Endothelial cell of umbilical vein (primary cell): ENCODE data around the gene GPD2. TPM values are rescaled to one million over a fixed set of nuclear protein-coding genes. Genes with fewer than 3 reads are reported as not detected.

Source experiments
- BruUV-seq: library from RNA; stranded (reverse); fragments of 400-500 nt; replicated peaks from 2 replicates; lab custom pipeline; 2021; lab: Mats Ljungman, UMichigan
- CTCF ChIA-PET: fragments of 300-600, 350-600 bp; sonication (Branson Sonifier 250); formaldehyde crosslinking; loops from one replicate; lab custom pipeline; 2021; ENCODE audit warnings: antibody characterized with exemption, inconsistent platforms; lab: Charles Lee
- POLR2A ChIA-PET: fragments of 300-600, 350-600 bp; sonication (Branson Sonifier 250); formaldehyde crosslinking; loops from one replicate; lab custom pipeline; 2021; ENCODE audit warnings: antibody characterized with exemption, inconsistent platforms; lab: Charles Lee
- DNase-seq: peaks from one replicate; pipeline ENCODE4 v3.0.0-alpha.2; 2011; ENCODE audit warnings: low read depth, low spot score
- FAIRE-seq: peaks from 2 replicates; lab custom pipeline; 2011; peaks lifted over from hg19 to GRCh38; lab: Jason Lieb, UNC
- H2AFZ ChIP-seq: 2 replicates; pipeline ENCODE4 v1.6.0; 2012; ENCODE audit warnings: low read depth, low read length, control low read depth, inconsistent platforms
- H3K27ac ChIP-seq: 2 replicates; pipeline ENCODE4 v1.5.1; 2011; ENCODE audit warnings: low read depth, mild to moderate bottlenecking, control low read depth, low read length, moderate library complexity; ENCODE audit not compliant: insufficient read depth
- H3K27me3 ChIP-seq, 2 experiments: 2 replicates each; pipeline versions ENCODE4 v1.6.0 to v1.6.1; 2011; ENCODE audit warnings: low read length in 2 of 2, mixed read lengths in 1 of 2; ENCODE audit not compliant: control insufficient read depth in 2 of 2, insufficient read depth in 2 of 2
- H3K36me3 ChIP-seq, 2 experiments: 2 replicates in 1 of 2; 3 replicates in 1 of 2; pipeline ENCODE4 v1.5.1; 2011; ENCODE audit warnings: low read length in 2 of 2, mild to moderate bottlenecking in 1 of 2, moderate library complexity in 1 of 2; ENCODE audit not compliant: control insufficient read depth in 2 of 2, insufficient read depth in 2 of 2; ENCODE audit errors: extremely low read depth in 1 of 2
- H3K4me1 ChIP-seq: 3 replicates; pipeline ENCODE4 v1.5.1; 2011; ENCODE audit warnings: mild to moderate bottlenecking, low read length; ENCODE audit not compliant: control insufficient read depth, insufficient read depth; ENCODE audit errors: extremely low read depth
- H3K4me2 ChIP-seq: 2 replicates; pipeline ENCODE4 v1.6.1; 2011; ENCODE audit warnings: low read length, control low read depth, mixed read lengths; ENCODE audit not compliant: insufficient read depth
- H3K4me3 ChIP-seq, 3 experiments: fragments of 200-600 bp in 1 of 3; sonication (generic), shearing (Covaris generic) in 1 of 3; replicated peaks in 1 of 3; 2 replicates each; pipeline ENCODE4 v1.5.1; 2011 to 2016; ENCODE audit warnings: control low read depth in 3 of 3, low read length in 3 of 3, mild to moderate bottlenecking in 2 of 3, inconsistent platforms in 1 of 3, low read depth in 1 of 3, moderate library complexity in 1 of 3; ENCODE audit not compliant: insufficient read depth in 1 of 3
- H3K79me2 ChIP-seq: 2 replicates; pipeline ENCODE4 v1.6.0; 2012; ENCODE audit warnings: low read length, inconsistent platforms; ENCODE audit not compliant: control insufficient read depth, insufficient read depth
- H3K9ac ChIP-seq: replicated peaks from 2 replicates; pipeline ENCODE3; 2011; ENCODE audit warnings: low read length, control low read depth; ENCODE audit not compliant: insufficient read depth; ENCODE audit errors: extremely low read depth
- H3K9me1 ChIP-seq: replicated peaks from 3 replicates; pipeline ENCODE4 v1.6.0; 2011; ENCODE audit warnings: mild to moderate bottlenecking, low read length; ENCODE audit not compliant: control insufficient read depth, insufficient read depth; ENCODE audit errors: extremely low read depth
- H3K9me3 ChIP-seq: replicated peaks from 2 replicates; pipeline ENCODE4 v1.5.1; 2012; ENCODE audit warnings: low read length, inconsistent platforms; ENCODE audit not compliant: control insufficient read depth, insufficient read depth
- H4K20me1 ChIP-seq: replicated peaks from 2 replicates; pipeline ENCODE3; 2011; ENCODE audit warnings: mild to moderate bottlenecking, low read length; ENCODE audit not compliant: control insufficient read depth, insufficient read depth; ENCODE audit errors: extremely low read depth
- CTCF ChIP-seq, 2 donors: IDR thresholded peaks; 1 replicate in 1 of 2; 2 replicates in 1 of 2; pipeline ENCODE4 v1.5.1; 2011; ENCODE audit warnings: low read length in 2 of 2, mild to moderate bottlenecking in 2 of 2, moderate library complexity in 2 of 2, control low read depth in 1 of 2, inconsistent platforms in 1 of 2, low read depth in 1 of 2; ENCODE audit not compliant: insufficient read depth in 1 of 2; ENCODE audit errors: extremely low read depth in 1 of 2
- EZH2 ChIP-seq: IDR thresholded peaks from 2 replicates; pipeline ENCODE4 v1.6.1; 2012; ENCODE audit warnings: borderline replicate concordance, low read depth, mild to moderate bottlenecking, moderate library complexity, low read length, inconsistent platforms; ENCODE audit not compliant: severe bottlenecking
- FOS ChIP-seq: IDR thresholded peaks from 2 replicates; pipeline ENCODE4 v1.6.1; 2011; ENCODE audit warnings: mild to moderate bottlenecking, low read length, moderate library complexity, borderline replicate concordance; ENCODE audit not compliant: insufficient read depth
- GATA2 ChIP-seq: IDR thresholded peaks from 2 replicates; pipeline ENCODE4 v1.7.0; 2011; ENCODE audit warnings: low read depth, mild to moderate bottlenecking, moderate library complexity, mixed read lengths, low read length; ENCODE audit not compliant: insufficient read length, insufficient read depth
- JUN ChIP-seq: IDR thresholded peaks from 2 replicates; pipeline ENCODE4 v1.6.1; 2011; ENCODE audit warnings: borderline replicate concordance, low read depth; ENCODE audit not compliant: insufficient read length, insufficient read depth
- MAX ChIP-seq: IDR thresholded peaks from 2 replicates; pipeline ENCODE4 v1.6.1; 2011; ENCODE audit not compliant: insufficient read depth, insufficient read length
- MYC ChIP-seq: IDR thresholded peaks from one replicate; pipeline ENCODE4 v1.6.1; 2011; ENCODE audit warnings: mild to moderate bottlenecking, low read depth, low read length
- POLR2A ChIP-seq: IDR thresholded peaks from 2 replicates; pipeline ENCODE4 v1.6.1; 2012; ENCODE audit warnings: low read depth, mild to moderate bottlenecking, control low read depth, low read length
- POLR2AphosphoS5 ChIP-seq: IDR thresholded peaks from 2 replicates; pipeline ENCODE4 v1.6.1; 2012; ENCODE audit warnings: low read depth, mild to moderate bottlenecking, control low read depth, low read length, moderate library complexity; ENCODE audit not compliant: insufficient read depth
- dilution Hi-C: fragments of 300-500 bp; cut with MboI; formaldehyde crosslinking; loops from one replicate; pipeline ENCODE4 v1.15.0; 2019; ENCODE audit warnings: low sequenced_read_pairs; ENCODE audit not compliant: extremely low pct_ligation_motif_present
- intact Hi-C: fragments of 100-400 bp; cut with micrococcal nuclease; formaldehyde crosslinking; loops from one replicate; pipeline ENCODE4 v1.10.0; 2022
- polyA plus RNA-seq, 4 experiments: library from polyadenylated mRNA; depleted of rRNA in 3 of 4; stranded (reverse) in 3 of 4; unstranded in 1 of 4; fragments of >200 nt; gene quantifications; 2 replicates each; pipeline versions ENCODE4 v1.2.1 to v1.2.3, GENCODE V29; 2011 to 2012; ENCODE audit warnings: missing spikeins in 1 of 4
- total RNA-seq: library from RNA; stranded (reverse); gene quantifications from 2 replicates; pipeline ENCODE4 v1.2.3, GENCODE V29; 2021

GPD2 gene
- total and polyA plus RNA-seq, 2 donors (not counting 3 experiments of a cell fraction or from before 2014, with no cell fraction given), result 6.6 to 37.0 TPM

- Histone ChIP-seq H3K9me3 (no peaks in the 10 kb centered on the region), H3K4me2 (peak overlapping the region; percentile 81), H3K9ac (peak overlapping the region; percentile 92), H3K4me3 (peak overlapping the region in 1 of 3 experiments; percentile 40), H3K36me3 (no peaks in the 10 kb centered on the region), H3K4me1 (peaks cover 24% of the 10 kb centered on the region), H3K27ac (peak overlapping the region; percentile 92), H2AFZ (peak overlapping the region; percentile 91), H4K20me1 (no peaks in the 10 kb centered on the region), H3K27me3 (no peaks in the 10 kb centered on the region), H3K79me2 (no peaks in the 10 kb centered on the region), H3K9me1 (no peaks in the 10 kb centered on the region)
- dilution Hi-C loops (no loop called here), intact Hi-C loops (loop anchor here (5.0 kb wide), 1 partner anchor 748 kb away; no protein-coding TSS in a partner anchor)
- DNase-seq (no peak), FAIRE-seq (no peak)
- ChIA-PET POLR2A (interaction anchor here (1.3 kb wide), 1 partner anchor 92 kb away, joined by 3 read pairs; no protein-coding TSS in a partner anchor), CTCF (interaction anchor here (0.7 to 1.0 kb wide), 2 partner anchors 100 to 749 kb away, joined by 3 to 5 read pairs; no protein-coding TSS in a partner anchor)
- TF ChIP-seq FOS (no peak), POLR2AphosphoS5 (no peak), GATA2 (no peak), MAX (no peak), EZH2 (no peak), CTCF (IDR thresholded peaks at IDR 0.05; ENCODE audit: extremely low read depth in 1 of 2, insufficient read depth in 1 of 2, low read depth in 1 of 2, low read length in 2 of 2) (no peak), JUN (no peak), POLR2A (no peak), MYC (no peak)
- no TSS peak for BruUV-seq
These were observed 1.5 kb upstream of the GPD2 start for GRCh38 chr2:156434461-156435291.
